GM18951 (cell line): ENCODE data around the gene ATP8B3.

Experiments
- POLR2A ChIP-seq: IDR thresholded peaks from 4 replicates; pipeline ENCODE4 v1.6.1; 2011; ENCODE audit warnings: mild to moderate bottlenecking; ENCODE audit not compliant: insufficient read length, insufficient read depth; ENCODE audit errors: extremely low read depth
- in situ Hi-C: fragments of 300-500 bp; cut with MboI; formaldehyde crosslinking; loops from one replicate; pipeline ENCODE4 v1.12.0; 2022; ENCODE audit warnings: low sequenced_read_pairs, mixed read lengths, inconsistent platforms; ENCODE audit not compliant: unreplicated experiment

ATP8B3 gene

GRCh38 chr19:1810439-1811160 lies 1.5 kb downstream of the ATP8B3 start:
- in situ Hi-C loops: no loop called here
- no peak for TF ChIP-seq POLR2A

GRCh38 chr19:1809678-1810077 lies 2.4 kb downstream of the ATP8B3 start:
- in situ Hi-C loops: no loop called here

GRCh38 chr19:1808395-1808731 lies 3.7 kb downstream of the ATP8B3 start:
- TF ChIP-seq POLR2A: no peak
- in situ Hi-C loops: no loop called here

More at GRCh38 chr19:1809678-1810077, 2.4 kb downstream of the ATP8B3 start:
- TF ChIP-seq POLR2A: no peak

GRCh38 chr19:1807695-1808394 lies 4.2 kb downstream of the ATP8B3 start:
- no peak for TF ChIP-seq POLR2A
- in situ Hi-C loops: no loop called here

GRCh38 chr19:1807030-1807694 lies 4.9 kb downstream of the ATP8B3 start:
- in situ Hi-C loops: no loop called here
- TF ChIP-seq POLR2A: no peak

- in situ Hi-C loops: no loop called here
Measured at GRCh38 chr19:1806184-1807029, 5.7 kb downstream of the ATP8B3 start.

GRCh38 chr19:1805401-1806183 lies 6.5 kb downstream of the ATP8B3 start:
- no peak for TF ChIP-seq POLR2A
- in situ Hi-C loops: no loop called here

More at GRCh38 chr19:1806184-1807029, 5.7 kb downstream of the ATP8B3 start:
- no peak for TF ChIP-seq POLR2A

GRCh38 chr19:1804858-1805257 lies 7.2 kb downstream of the ATP8B3 start:
- in situ Hi-C loops: no loop called here

GRCh38 chr19:1799695-1800342 lies 12.3 kb downstream of the ATP8B3 start:
- in situ Hi-C loops: loop anchor here (25.0 kb wide), 1 partner anchor 263 kb away; no protein-coding TSS in a partner anchor
- no peak for TF ChIP-seq POLR2A

More at GRCh38 chr19:1804858-1805257, 7.2 kb downstream of the ATP8B3 start:
- TF ChIP-seq POLR2A: no peak

- in situ Hi-C loops: loop anchor here (25.0 kb wide), 1 partner anchor 260 kb away; no protein-coding TSS in a partner anchor
Measured at GRCh38 chr19:1797313-1797712, 14.8 kb downstream of the ATP8B3 start.

- TF ChIP-seq POLR2A: no peak
- in situ Hi-C loops: loop anchor here (25.0 kb wide), 1 partner anchor 259 kb away; no protein-coding TSS in a partner anchor
Measured at GRCh38 chr19:1796395-1797142, 15.5 kb downstream of the ATP8B3 start.
